Measurements from ENCODE around the gene ACVRL1. TPM values are rescaled to one million over a fixed set of nuclear protein-coding genes. Genes with fewer than 3 reads are reported as not detected.

Gene ACVRL1
- total RNA-seq (2014; rRNA removed; shearing (Covaris generic)), result 0.29 TPM in 1 of 2 replicates, not detected in the other

DNA sequence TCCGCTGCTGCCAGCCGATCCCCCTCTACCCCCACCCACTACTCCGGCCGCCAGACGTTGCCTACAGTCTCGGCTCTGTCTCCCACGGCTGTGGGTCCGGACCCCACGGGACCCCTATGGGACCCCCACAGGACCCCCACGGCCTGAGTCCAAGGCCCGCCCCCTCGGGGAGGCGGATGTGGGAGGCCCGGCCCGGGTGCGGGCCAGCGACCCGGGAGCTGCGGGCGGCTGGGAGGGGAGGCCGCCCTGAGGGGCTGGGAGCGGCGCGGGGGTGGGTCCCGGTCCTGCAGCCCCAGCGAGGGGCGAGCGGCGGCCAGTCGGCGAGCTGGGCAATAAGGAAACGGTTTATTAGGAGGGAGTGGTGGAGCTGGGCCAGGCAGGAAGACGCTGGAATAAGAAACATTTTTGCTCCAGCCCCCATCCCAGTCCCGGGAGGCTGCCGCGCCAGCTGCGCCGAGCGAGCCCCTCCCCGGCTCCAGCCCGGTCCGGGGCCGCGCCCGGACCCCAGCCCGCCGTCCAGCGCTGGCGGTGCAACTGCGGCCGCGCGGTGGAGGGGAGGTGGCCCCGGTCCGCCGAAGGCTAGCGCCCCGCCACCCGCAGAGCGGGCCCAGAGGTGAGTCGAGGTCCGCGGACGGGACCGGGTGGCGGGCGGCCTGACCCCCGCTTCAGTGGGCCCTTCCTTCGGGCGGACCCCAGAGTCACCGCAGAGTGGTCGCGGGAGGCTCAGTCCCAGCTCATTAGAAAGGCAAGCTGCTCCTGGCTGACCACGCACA is at the start of gene ACVRL1:
Gene ACVRL1, plus strand, starts transcription at position 422 of the 773 bp plus-strand sequence. CDS start 4,971 bp downstream, outside the sequence.
- no peak for DNase-seq (ENCODE audit: low read depth)

DNA sequence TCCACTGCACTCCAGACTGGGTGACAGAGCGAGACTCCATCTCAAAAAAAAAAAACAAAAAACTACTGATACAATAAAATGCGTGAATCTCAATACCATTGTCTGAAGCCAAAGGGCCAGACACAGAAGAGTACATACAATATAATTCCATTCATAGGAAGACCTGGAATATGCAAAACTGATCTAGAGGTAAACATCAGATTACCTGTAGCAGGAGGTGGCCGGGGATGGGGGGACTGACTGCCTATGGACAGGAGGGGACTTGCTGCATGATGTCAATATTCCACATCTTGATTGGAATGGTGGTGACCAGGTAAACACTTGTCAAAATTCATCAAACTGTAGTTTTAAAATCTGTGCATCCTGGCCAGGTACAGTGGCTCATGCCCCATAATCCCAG is 46.3 kb upstream of the ACVRL1 start:
- DNase-seq (ENCODE audit: low read depth), result no peak

DNA sequence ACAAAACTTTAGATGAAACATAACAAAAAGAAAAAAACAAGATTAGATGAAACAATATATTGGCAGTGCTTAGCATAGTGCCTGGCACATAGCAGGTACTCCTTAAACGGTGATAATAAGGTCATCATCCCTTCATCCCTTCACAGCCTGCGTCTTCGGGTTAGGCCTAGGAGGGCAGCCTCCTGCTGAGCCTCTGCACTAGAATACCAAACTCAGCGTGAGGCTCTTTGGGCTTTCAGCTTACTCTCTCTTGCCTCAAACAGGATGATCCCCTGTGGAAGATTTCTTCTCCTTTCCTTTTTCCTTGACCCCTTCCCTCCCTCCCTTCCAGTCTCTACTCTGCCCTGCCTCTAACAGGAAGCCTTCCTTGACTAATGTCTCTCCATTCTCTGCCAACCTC is 44.4 kb upstream of the ACVRL1 start:
- DNase-seq (ENCODE audit: low read depth), result no peak

DNA sequence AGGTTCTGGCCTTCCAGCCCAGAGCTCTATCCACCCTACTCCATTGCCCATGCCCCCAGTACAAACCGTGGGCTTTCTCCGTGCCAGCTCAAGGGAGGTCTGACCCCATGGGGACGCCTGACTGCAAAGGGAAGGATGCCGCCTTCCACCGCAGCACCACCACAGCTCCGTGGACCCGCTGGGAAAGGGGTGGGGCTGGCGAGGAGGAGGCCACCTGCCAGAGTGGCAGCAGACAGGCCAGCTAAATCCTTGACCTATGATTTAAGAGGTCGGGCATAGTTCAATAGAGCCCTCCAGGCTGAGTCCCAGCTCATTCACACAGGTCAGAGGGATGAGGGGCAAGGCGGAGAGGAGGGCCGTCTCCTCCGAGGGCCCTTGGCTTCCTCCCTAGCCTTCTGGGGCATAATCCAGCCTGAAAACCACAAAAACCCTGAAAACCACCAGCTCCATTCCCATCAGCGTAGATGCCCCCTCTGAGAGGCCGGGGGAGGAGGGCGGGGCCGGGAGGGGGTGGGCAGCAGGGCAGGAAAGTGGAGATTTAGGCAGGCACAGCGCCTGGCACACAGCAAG is 43.9 kb upstream of the ACVRL1 start:
- DNase-seq (ENCODE audit: low read depth), result no peak

DNA sequence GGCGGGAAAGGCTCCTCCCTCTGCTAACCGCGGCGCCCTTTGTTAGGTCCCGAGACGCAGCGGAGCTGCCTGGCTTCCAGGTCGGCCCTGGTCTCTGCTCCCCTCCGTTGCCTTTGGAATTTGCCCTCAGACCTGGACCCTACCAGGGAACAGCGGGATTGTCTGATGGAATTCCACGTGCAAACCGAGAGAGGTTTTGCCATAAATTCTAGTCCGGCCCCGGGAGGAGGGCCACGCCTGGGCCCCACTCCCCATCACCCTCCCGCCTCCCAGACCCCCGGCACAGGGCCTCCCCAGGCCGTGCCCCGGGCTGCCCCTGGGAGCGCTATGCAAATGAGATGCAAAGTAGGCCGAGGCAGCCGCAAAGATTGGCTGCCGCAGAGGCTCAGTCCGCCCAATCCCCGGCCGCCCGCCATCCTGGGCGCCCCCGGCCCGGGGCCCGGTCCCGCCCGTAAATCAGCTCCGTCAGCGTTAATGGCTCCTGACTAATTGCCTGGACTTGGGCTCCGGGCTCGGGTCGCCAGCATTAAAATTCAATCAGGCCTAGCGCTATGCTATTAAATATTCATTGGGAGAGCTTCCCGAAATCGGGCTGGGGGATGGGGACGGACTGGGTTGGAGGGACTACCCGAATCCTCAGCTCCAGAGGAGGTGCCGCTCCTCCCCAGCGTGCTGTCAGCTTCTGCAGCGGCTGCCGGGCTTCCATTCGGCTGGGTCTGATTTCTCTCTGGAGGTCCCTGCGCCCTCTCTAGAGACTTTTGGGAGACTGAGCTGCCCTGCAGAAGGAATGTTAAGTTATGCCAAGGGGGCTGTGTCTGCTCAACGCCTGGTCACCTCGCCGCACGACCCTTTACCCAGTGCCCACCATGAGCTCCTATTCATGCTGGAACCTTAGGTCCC is 43.1 kb upstream of the ACVRL1 start:
- DNase-seq (ENCODE audit: low read depth), result no peak

DNA sequence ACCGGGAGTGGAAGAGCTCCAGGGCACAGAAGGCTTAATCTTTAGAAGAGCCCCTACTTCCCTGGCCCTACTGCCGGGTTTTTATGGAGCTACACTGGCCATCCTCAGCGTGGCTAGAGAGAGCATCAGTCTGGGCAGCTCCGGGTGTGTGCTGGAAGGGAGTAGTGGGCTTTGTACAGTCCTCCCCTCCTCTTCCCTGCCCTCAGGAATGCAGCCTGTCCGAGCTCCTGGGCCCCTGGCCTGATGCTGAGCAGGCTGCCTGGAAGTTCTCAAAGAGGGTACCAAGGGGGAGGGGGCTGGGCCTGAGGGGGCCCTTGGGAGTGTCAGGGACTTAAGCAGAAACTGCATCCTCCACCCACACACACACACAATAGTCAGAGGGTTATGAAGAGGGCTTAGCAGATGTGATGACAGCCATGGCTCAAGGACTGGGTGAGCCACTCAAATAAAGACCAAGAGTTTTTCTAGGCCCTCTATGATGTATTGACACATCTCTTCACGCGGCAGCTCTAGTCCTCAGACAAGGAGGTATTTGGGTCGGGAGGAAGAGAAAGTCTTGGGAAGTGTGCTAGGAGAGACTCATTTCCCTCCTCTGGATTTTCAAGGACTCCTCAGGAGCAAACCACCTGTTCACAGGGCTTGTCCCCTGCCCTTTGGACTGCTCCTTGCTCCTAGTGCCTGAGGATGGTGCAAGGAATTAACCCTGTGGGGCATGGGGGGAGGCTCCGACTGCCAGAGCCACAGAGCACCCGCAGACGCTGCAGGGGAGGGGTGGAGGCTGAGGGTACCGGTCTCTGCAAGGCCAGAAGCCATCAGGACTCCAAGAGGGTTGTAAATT is 42.3 kb upstream of the ACVRL1 start:
- no peak for DNase-seq (ENCODE audit: low read depth)

DNA sequence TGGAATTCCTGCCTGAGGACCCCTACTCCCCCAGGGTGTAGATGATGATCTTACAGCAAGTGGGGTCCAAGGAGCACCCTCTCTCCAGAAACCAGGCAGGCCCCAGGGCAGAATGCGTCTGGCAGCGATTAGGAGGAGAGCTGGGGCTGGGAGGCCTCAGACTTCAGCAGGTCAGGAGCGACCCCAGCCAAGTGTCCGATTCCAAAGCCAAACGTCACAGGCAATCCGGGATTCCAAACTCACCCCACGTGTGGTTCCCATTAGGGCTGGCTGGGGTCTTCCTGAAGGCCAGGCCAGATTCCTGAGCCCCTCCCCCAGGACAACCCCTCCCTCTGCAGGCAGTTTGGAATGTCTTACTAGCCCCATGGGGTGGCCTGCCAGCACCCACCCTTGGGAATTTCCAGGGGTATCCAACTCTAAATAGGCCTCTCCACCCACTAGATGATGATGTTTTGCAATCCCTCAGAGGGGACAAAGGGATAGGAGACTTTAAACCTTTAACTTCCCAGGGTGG is 41.5 kb upstream of the ACVRL1 start:
- DNase-seq (ENCODE audit: low read depth), result no peak

DNA sequence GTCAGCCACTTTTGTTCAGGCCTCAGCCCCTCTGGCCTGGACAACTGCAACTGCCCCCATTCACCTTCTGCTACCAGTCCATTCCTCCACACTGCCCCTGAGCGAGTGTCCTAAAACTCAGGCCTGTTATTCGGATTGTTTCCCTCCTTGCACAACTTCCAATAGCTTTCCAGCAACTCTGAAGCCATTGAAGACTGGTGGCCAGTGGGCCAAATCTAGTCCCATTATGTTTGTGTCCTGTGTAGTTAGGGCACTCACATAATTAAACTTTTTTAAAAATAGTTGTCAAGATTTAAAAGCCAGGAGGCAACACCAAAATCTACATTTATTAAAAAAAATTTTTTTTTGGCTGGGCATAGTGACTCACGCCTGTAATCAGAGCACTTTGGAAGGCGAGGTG is 41.0 kb upstream of the ACVRL1 start:
- no peak for DNase-seq (ENCODE audit: low read depth)

DNA sequence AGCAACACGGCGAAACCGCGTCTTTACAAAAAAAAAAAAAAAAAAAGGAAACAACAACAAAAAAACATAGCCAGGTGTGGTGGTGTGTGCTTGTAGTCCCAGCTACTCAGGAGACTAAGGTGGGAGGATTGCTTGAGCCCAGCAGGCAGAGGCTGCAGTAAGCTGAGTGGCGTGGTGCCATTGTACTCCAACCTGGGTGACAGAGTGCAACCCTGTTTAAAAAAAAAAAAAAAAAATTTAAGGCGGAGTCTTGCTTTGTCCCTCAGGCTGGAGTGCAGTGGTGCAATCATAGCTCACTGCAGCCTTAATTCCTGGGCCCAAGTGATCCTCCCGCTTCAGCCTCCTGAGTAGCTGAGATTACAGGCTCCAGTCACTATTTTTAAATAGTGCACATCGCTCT is 40.5 kb upstream of the ACVRL1 start:
- no peak for DNase-seq (ENCODE audit: low read depth)

DNA sequence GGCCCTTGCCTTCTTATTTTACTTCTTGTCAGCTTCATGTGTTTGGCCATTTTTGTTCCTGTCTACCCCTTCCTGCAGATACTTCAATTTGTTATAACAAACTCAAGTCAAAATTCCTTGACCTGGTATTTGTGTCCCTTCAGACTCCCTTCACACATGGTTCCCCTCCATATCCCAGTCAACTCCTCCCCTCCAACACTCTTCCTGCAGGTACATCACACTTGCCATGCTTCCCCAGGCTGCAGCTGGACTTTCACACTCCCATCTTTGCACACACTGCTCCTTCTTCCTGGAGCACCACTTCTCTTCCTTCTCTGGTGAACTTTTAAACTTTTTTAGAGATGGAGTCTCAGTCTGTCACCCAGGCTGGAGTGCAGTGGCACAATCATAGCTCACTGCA is 39.9 kb upstream of the ACVRL1 start:
- no peak for DNase-seq (ENCODE audit: low read depth)

DNA sequence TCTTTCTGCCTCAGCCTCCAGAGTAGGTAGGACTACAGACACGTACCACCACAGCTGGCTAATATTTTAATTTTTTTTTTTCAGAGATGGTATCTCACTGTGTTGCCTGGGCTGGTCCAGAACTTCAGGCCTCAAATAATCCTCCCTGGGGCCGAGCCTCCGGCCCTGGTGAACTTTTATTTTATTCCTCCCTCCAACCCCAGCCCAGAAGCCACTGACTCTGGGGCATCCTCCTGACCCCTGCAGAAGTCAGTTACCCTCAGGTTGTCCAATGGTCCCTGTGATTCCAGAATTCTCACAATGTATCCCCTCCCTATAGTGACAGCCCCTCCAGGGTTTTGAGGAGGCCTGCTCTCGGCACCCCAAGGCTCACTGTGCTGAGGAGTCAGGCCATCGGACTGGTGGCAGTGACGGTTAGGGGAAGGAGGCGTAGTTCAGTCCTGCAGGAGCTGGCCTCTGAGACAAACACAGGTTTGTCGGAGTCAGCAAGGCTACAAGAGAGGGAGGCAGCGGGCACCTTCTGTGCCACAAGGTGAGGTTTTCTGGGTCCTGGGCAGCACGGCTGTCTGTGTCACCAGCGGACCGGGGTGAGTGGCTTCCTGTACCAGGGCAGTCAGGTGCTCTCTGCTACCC is 39.4 kb upstream of the ACVRL1 start:
- DNase-seq (ENCODE audit: low read depth), result no peak

DNA sequence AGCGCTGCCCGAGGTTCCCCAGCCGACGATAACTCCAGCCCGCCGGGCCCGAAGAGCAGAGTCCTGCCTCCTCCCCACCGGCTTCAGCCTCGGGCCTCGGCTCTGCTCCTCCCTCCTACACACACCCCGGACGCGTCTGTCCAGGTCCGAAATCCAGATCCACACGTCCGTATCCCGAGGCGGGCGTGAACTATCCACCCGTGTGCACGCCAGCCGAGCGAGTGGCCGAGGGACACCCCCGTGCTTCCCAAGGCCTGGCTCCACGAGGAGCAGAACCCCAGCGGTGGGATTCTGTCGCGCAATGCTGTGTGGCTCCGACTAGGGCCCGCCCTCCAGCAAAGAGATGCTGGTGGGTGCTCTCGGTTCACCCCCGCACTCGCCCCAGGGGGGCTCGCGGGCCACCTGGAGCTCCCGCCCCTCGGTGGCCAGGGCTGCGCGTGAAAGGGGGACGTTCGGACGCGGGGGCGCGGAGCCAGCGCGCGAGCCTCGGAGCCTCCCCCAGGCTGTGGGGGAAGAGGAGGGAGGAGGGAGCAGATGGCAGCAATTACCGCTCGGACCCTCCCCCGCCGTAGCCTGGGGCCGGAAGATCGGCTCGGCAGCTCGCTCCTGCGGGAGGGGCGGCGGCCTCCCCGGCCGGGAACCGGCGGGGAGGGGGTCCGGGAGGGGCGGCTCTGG is 38.3 kb upstream of the ACVRL1 start:
- DNase-seq (ENCODE audit: low read depth), result no peak

DNA sequence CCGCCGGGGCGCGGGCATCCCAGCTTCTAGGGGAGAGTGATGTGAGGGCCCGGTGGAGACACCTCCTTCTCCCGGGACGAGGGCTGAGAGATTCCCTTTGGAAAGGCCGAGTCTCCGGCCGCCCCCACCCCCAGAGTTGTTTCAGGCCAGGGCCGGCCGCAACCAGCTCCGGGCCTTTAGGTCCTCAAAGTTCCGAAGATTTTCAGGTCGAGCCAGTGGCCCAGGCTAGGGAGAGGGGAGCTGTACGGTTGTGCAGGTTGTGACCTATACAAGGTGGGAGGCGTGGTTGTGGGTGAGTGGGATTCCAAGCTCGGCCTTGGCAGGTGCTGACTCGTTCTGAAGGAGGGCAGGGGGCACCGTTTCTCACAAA is 37.8 kb upstream of the ACVRL1 start:
- DNase-seq (ENCODE audit: low read depth), result no peak

DNA sequence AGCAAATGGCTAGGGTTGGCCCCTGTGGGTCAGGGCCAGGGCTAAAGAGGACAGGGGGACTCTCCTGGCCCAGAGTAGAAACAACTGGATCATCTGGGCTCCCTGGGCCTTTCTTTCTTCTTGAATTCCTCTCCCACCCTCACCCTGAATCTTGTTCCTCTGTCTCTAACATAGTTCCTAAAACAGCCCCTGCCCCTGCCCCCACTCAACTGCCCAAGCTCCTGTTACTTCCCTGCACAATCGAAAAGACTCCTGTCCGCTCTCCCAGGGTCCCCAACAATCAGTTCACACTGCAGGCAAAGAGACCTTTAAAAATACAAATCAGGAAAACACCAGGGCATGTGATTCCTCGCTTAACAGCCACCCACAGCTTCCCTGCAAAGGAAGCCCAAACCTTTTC is 37.4 kb upstream of the ACVRL1 start:
- no peak for DNase-seq (ENCODE audit: low read depth)

DNA sequence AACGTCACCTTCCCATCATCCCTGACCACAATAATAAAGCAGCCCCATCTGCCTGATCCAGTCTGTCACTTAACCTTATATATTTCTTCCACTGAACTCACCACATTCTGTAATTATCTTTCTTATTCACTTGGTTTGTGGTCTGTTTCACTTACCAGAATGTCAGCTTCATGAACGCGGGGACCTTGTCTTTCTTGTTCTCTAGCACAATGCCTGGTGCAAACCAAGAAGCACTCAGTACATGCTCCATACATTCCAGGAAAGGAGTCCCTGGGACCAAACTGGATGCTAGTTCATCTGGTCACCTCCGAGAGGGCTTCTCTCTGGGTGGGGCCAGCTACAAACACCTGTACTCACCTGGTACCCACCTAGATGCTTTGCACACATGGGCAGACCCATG is 36.8 kb upstream of the ACVRL1 start:
- DNase-seq (ENCODE audit: low read depth), result no peak

DNA sequence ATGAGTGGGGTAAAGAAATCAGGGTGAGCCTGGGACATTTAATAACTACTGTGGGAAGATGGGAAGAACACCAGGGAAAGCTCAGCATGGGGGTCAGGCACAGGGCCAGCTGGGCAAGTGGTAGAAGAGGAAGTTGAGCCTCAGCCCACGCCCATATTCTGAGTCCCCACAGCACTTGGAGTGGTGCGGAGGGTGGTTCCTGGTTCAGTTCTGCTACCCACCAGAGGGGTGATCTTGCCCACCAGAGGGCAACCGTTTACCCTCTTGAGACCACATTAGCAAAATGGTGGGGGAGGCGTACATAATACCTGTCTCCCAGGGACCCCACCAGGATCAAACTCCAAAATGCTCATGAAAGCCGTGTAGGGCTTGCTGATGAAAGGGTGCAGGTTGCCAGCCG is 36.2 kb upstream of the ACVRL1 start:
- no peak for DNase-seq (ENCODE audit: low read depth)

DNA sequence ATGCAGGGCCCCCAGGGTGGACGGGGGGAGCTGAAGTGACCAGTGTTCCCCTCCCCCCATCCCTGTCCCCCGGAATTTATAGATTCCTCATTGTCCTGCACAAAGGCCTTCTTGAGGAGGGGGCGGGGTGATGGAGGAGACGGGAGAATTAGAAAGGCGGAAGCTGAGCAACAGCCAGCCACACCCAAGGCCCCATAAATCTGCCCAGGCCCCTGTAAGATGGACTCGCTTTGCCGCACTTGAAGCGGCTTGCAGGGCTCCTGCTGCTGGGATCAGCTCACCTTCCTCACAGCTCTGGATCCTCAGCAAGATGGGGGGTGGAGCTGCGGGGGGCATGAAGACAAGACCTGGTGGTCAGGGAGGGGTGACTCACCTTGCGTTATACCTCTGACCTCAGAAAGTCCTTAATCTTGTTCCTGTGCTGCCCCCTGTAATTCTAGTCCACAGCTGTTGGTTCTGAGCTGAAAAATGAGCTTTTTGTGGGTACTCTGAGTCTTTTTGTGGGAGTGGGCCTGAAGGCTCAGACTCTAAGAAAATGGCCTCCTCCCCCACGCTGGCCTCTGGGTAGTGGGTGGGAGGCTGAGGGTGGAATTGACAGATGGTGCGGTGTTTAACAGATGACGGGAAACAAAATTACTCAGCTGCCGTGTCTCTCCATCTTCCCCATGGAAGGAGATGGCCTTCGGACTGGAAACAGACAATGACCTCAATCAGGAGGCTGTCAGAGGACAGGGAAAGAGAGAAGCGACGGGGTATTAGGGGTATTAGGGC is 35.2 kb upstream of the ACVRL1 start:
- DNase-seq (ENCODE audit: low read depth), result no peak

DNA sequence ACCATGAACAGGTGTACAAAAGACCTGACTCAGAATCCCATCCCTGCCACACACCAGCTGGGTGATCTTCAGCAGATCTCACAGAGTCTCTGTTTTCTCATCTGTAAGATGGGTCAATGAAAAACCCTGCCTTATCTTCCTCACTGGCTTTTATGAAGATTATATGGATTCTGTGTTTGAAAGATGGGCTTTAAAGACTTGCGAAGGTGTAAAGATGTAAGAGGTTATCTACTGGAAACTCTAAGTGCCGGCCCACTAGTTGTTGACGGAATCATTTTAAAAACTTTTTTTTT is 34.7 kb upstream of the ACVRL1 start:
- DNase-seq (ENCODE audit: low read depth), result no peak

DNA sequence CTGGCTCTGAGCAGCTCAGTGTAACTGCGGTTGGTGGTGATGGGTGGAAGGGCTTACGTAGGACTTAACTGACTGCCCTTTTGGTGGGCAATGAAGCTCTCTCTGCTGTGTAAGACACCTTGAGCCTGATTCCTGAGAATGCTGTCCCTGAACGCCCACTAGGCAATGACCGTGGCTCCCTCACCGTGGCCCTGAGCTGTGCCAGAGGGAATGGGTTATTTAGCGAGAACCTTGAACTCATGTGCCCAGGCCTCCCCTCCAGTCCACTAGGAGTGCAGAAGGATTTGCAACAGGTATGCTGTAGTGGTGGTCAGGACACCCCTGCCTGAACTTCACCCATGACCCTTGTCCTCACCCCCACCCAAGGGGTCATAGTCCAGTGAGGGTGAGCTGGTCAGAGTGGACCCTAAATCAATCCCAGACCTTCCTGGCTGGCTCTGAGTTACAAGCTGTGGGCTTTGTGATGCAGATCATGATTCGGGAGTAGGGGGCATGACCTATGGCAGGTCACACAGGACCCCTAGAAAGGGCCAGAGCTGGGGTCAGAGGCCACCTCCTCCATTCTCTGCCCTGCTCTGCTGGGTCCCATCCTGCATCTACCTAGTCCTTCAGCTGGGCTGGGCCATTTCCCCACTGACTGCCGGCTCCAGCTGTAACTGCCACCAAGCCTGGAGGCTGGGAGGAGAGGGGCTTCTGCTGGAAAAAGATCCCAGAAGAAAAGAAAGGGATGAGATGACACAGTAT is 33.9 kb upstream of the ACVRL1 start:
- DNase-seq (ENCODE audit: low read depth), result no peak
